GM19043 (cell line): ENCODE results near the gene SHROOM3.
"Not testable (repeated sequence)": the region's sequence is repeated elsewhere in the genome, so short reads cannot be mapped to it uniquely, and the experiment has no call there.

Source experiments
- ATAC-seq: cut with Tn5 transposase; IDR thresholded peaks from one replicate; pipeline ENCODE4 v1.9.1; 2021; ENCODE audit warnings: low read depth; ENCODE audit not compliant: unreplicated experiment

Gene SHROOM3

DNA sequence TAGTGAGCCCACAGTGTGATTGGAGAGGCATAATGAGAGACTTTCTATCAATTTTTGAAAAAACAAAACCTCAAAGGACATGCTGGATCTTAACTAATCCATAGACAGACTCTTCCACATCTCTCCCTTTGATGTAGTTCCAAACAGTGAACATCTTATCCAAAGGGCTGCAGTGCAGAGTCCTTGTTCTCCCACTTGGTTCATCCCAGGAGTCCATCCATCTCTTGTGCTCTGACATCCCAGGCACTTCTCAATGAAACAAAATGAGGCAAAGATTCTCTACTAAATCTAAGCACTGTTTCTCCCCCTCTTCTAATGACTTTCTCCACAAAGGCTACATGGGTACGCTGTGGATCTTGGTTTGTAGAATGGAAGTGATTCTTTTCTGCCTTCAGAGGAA, 8.3 kb downstream of the SHROOM3 start:
- no peak for ATAC-seq

DNA sequence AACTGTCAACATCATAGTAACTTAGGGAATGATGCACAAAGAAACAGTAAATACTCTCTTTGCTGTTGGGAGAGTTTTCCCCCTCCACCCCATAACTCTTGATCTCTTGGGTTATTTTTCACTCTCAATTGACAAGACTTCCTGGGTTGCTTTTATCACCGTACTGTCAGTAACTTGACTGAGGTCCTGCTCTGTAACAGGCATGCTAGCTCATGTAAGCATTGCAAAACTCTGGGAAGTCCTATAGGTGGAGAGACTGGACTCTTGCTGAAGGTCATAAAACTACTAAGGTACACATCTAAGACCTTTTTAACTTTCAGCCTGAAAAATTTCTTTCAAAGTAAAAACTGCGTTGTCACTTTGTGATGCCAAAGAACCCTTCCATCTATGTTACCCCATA, 10.9 kb downstream of the SHROOM3 start:
- ATAC-seq = no peak

GRCh38 chr4:76447393-76447851, 12.4 kb downstream of the SHROOM3 start:
- ATAC-seq = no peak

- no peak for ATAC-seq
Measured at GRCh38 chr4:76448211-76448610, 13.2 kb downstream of the SHROOM3 start.

- ATAC-seq = no peak
Measured at GRCh38 chr4:76449362-76449767, 14.3 kb downstream of the SHROOM3 start.

GRCh38 chr4:76449833-76450232, 14.8 kb downstream of the SHROOM3 start:
- no peak for ATAC-seq

DNA sequence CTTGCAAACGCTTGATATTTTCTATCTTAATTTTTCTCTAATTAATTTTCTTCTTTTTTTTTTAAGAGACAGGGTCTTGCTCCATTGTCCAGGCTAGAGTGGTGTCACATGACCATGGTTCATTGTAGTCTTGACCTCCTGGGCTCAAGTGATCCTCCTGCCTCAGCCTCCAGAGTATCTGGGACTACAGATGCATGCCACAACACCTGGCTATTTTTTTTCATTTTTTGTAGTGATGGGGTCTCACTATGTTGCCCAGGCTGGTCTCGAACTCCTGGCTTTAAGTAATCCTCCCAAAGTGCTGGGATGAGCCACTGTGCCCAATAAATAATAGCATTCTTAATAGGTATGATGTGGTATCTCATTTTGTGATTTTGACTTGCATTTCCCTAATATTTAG, 18.2 kb downstream of the SHROOM3 start:
- ATAC-seq = no peak

- not testable (repeated sequence) for ATAC-seq
Measured at GRCh38 chr4:76454073-76454472, 19.0 kb downstream of the SHROOM3 start.

- ATAC-seq = no peak
Measured at GRCh38 chr4:76457885-76458284, 22.9 kb downstream of the SHROOM3 start.

- ATAC-seq = no peak
Measured at GRCh38 chr4:76458297-76458696, 23.3 kb downstream of the SHROOM3 start.

GRCh38 chr4:76458825-76459224, 23.8 kb downstream of the SHROOM3 start:
- no peak for ATAC-seq

GRCh38 chr4:76459291-76459723, 24.3 kb downstream of the SHROOM3 start:
- ATAC-seq = no peak

GRCh38 chr4:76463568-76463967, 28.5 kb downstream of the SHROOM3 start:
- ATAC-seq = no peak

DNA sequence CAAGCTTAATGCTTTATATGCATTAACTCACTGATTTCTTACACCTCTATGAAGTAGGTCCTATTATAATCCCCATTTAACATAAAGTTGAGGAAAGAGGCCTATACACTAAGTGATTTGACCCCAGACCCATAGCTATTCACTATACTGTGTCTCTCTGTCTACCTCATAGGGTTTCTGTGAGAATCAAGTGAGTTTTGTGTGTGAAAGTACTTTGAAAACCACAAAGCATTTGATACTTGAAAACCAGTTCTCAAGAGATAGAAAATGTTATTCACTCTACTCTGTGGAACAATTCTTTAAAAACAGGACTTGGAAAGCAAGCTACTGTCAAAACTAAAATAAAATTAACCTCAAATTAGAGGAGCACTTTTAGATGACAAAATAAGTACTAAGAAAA, 35.0 kb downstream of the SHROOM3 start:
- no peak for ATAC-seq

DNA sequence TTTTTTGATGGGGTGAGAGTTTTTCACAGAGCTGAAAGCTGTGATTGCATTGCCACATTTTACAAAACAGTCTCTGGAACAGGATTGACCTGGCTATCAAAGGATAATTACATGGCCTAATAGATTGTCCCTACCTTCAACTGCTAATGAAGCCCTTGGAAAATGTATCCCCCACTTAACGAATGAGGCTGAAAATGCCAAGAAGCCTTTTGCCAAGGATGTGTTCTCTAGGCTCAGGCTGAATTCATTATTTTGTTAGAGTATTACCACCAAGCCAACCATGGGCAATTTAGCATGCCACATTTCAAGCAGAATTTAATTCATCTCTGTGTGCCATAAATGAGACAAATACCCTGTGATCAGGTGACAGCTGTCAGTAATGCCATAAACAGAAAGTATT, 35.5 kb downstream of the SHROOM3 start:
- ATAC-seq = no peak

- ATAC-seq = no peak
Measured at GRCh38 chr4:76476571-76476970, 41.5 kb downstream of the SHROOM3 start.

- ATAC-seq = no peak
Measured at GRCh38 chr4:76484654-76485053, 49.6 kb downstream of the SHROOM3 start.

GRCh38 chr4:76485450-76485849, 50.4 kb downstream of the SHROOM3 start:
- ATAC-seq = no peak

- no peak for ATAC-seq
Measured at GRCh38 chr4:76486588-76487276, 51.7 kb downstream of the SHROOM3 start.

GRCh38 chr4:76487621-76488020, 52.6 kb downstream of the SHROOM3 start:
- ATAC-seq = no peak

GRCh38 chr4:76488455-76488854, 53.4 kb downstream of the SHROOM3 start:
- no peak for ATAC-seq

DNA sequence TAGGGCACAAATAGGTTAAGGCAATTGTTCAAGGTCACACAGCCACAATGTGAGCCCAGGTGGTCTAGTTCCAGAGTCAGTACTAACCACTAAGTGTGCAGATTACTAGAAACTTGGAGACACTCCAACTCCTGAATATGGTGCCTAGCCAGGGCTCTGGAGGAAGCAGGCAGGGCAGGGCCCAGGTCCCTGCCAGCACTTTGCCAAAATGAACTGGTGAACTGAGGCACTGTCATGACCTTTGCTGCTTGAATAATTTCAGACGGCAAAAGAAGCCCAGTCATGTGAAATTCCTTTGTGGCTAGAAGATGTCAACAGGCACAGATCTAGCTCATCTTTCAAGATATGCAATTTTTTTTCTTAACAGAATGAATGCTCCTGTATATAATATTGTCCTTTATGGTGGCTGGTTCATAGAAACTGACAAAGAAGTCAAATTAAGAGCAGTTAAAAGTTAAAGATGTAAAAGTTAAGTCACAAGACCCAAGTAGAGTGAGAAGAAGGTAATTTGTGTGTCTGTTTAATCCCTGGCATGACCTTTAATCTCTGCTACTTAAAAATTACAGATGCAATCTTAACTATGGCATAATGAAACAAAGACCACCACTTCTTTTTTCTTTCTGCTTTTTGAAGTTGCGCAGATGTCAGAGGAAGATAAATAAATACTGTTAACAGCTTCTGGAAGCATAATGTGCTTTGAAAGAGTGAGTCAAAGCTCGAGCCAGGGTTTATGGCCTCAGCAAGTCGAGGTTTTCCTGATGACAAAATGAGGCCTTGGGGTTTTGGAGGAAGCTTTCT, 54.1 kb downstream of the SHROOM3 start:
- ATAC-seq = no peak
